Activated T-helper 2 cell treated with anti-CD3 and anti-CD28 coated beads, Interferon-gamma antibody, Interleukin-2, Interleukin-4, amounts not matched to agents 10 μg/mL and 5 μg/mL and 100 μg/mL, durations not matched to agents 14 hours and 24 hours and 36 hours (primary cell): ENCODE measurements around the gene SHISAL1. TPM values are rescaled to one million over a fixed set of nuclear protein-coding genes. Genes with fewer than 3 reads are reported as not detected.

Source experiments
- DNase-seq: peaks from one replicate; pipeline ENCODE4 v3.0.0; 2021; ENCODE audit warnings: low spot score
- H3K27ac Mint-ChIP-seq: one replicate; pipeline ENCODE4 v1.8.0; 2021; ENCODE audit warnings: mixed read lengths
- H3K27me3 Mint-ChIP-seq: one replicate; pipeline ENCODE4 v1.8.0; 2021; ENCODE audit warnings: low read depth, mixed read lengths
- H3K36me3 Mint-ChIP-seq: one replicate; pipeline ENCODE4 v1.8.0; 2021; ENCODE audit warnings: low read depth, mixed read lengths
- H3K4me1 Mint-ChIP-seq: one replicate; pipeline ENCODE4 v1.8.0; 2021; ENCODE audit warnings: low read depth, mixed read lengths
- H3K4me3 Mint-ChIP-seq: one replicate; pipeline ENCODE4 v1.8.0; 2021; ENCODE audit warnings: low read depth, mild to moderate bottlenecking, moderate library complexity, mixed read lengths
- H3K9me3 Mint-ChIP-seq: one replicate; pipeline ENCODE4 v1.8.0; 2021; ENCODE audit warnings: mixed read lengths
- intact Hi-C: fragments of 100-400 bp; cut with micrococcal nuclease; formaldehyde crosslinking; loops from one replicate; pipeline ENCODE4 v1.15.1; 2023
- total RNA-seq: library from RNA; stranded (reverse); gene quantifications from 2 replicates; pipeline ENCODE4 v1.2.3, GENCODE V29; 2022

Gene SHISAL1
- total RNA-seq, 1 donor from 2014 or later, result not detected

- Mint-ChIP-seq H3K27ac (no peak overlapping the region), H3K9me3 (no peaks in the 10 kb centered on the region), H3K27me3 (no peaks in the 10 kb centered on the region), H3K4me1 (no peaks in the 10 kb centered on the region), H3K36me3 (no peaks in the 10 kb centered on the region), H3K4me3 (no peak overlapping the region)
- DNase-seq, result no peak
- intact Hi-C loops, result no loop called here
Measured at GRCh38 chr22:44298406-44299091, 14.2 kb downstream of the SHISAL1 start.

GRCh38 chr22:44297470-44298061, 15.2 kb downstream of the SHISAL1 start:
- H3K4me3 Mint-ChIP-seq, result no peak overlapping the region
- no peaks in the 10 kb centered on the region for H3K9me3 Mint-ChIP-seq
- no peaks in the 10 kb centered on the region for H3K36me3 Mint-ChIP-seq
- no peak overlapping the region for H3K27ac Mint-ChIP-seq
- no peaks in the 10 kb centered on the region for H3K4me1 Mint-ChIP-seq
- DNase-seq, result no peak
- intact Hi-C loops, result no loop called here
- no peaks in the 10 kb centered on the region for H3K27me3 Mint-ChIP-seq

DNA sequence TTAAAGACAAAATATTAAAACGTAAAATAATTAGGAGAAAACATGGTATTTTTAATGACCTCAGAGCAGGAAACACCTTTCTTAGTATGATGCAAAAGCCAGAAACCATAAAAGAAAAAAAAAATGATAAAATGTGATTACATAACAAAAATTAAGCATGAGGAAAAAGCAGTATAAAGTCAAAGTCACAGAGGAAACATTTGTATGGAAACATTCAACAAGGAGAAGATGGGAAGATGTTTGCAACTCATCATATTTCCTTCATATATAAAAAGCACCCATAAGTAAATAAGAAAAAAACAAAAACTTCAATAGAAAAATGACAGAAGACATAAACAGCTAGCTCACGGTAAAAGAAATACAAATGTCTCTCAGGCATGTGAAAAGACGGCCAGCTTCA, 17.3 kb downstream of the SHISAL1 start:
- intact Hi-C loops, result no loop called here

GRCh38 chr22:44293876-44294275, 18.9 kb downstream of the SHISAL1 start:
- Mint-ChIP-seq H3K9me3 (no peaks in the 10 kb centered on the region), H3K27me3 (no peaks in the 10 kb centered on the region), H3K4me1 (no peaks in the 10 kb centered on the region), H3K27ac (no peak overlapping the region), H3K4me3 (no peak overlapping the region), H3K36me3 (no peaks in the 10 kb centered on the region)
- intact Hi-C loops, result no loop called here
- DNase-seq, result no peak

More for the DNA sequence above, 17.3 kb downstream of the SHISAL1 start:
- no peak for DNase-seq
- Mint-ChIP-seq H3K4me3 (no peak overlapping the region), H3K9me3 (no peaks in the 10 kb centered on the region), H3K27ac (no peak overlapping the region), H3K27me3 (no peaks in the 10 kb centered on the region), H3K36me3 (no peaks in the 10 kb centered on the region), H3K4me1 (no peaks in the 10 kb centered on the region)

DNA sequence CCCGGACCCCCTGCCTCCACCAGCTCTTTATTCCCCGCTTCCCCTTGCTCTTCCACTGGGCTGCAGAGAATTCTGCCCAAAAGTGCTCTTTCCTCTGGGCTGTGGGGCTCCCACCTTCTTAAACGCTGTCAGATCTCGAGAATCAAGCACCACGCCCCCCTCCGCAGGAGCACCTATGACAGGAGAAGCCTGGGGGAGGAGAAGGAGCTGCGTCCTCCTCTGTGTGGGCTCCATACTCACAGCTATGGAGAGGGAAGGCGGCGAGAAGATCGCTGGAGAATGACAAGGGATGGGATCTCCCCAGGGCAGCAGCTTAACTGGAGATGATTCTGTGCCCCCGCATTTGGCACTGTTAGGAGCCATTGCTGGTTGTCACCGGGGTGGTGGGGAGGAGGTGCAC, 19.7 kb downstream of the SHISAL1 start:
- H3K9me3 Mint-ChIP-seq, result no peaks in the 10 kb centered on the region
- intact Hi-C loops, result no loop called here
- no peak overlapping the region for H3K27ac Mint-ChIP-seq
- H3K4me3 Mint-ChIP-seq, result no peak overlapping the region
- H3K27me3 Mint-ChIP-seq, result no peaks in the 10 kb centered on the region
- no peaks in the 10 kb centered on the region for H3K4me1 Mint-ChIP-seq
- no peaks in the 10 kb centered on the region for H3K36me3 Mint-ChIP-seq
- DNase-seq, result no peak

DNA sequence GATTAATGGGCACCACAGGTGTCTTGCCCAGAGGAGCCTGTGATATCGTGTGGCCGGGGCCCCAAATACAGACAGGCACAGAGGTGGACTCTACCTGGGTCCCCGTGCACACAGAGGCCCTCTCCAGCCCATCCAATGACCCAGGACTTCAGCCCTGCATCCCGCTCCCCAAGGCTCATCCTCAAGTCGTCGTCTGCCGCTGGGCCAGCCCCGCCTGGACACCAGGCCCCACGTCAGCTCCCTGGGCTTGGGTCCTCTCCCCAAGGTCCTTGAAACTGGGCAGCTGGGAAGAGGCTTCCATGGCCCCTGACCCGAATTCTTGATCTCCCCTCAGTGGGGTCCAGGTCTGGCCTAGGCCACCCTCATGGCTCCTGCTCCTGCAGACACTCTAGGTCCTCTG, 20.2 kb downstream of the SHISAL1 start:
- DNase-seq, result no peak
- Mint-ChIP-seq H3K4me1 (no peaks in the 10 kb centered on the region), H3K36me3 (no peaks in the 10 kb centered on the region), H3K27ac (no peak overlapping the region), H3K4me3 (no peak overlapping the region), H3K27me3 (no peaks in the 10 kb centered on the region), H3K9me3 (no peaks in the 10 kb centered on the region)
- intact Hi-C loops, result no loop called here

- intact Hi-C loops, result no loop called here
- Mint-ChIP-seq H3K36me3 (no peaks in the 10 kb centered on the region), H3K4me1 (no peaks in the 10 kb centered on the region), H3K27ac (no peak overlapping the region), H3K9me3 (no peaks in the 10 kb centered on the region), H3K27me3 (no peaks in the 10 kb centered on the region), H3K4me3 (no peak overlapping the region)
- DNase-seq, result no peak
Measured at GRCh38 chr22:44291674-44292360, 20.9 kb downstream of the SHISAL1 start.

DNA sequence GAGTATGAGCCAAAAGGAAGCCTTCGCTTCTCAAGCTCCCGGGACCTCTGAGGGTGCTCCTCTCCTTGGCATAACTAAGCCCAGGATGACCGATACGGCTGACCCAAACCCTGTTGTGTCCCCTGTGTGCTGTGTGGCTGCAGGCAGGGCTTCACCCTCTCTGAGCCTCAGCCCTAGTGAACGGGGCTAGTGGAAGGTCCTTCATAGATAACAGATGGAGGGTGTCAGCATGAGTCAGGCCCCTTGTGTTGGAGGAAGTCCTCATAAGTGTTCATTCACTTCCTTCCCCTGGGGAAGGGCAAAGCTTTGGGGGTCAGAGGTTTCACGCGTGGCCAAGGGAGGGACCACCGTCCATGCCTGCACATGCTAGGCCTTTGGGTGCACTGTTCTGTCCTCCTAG, 21.5 kb downstream of the SHISAL1 start:
- H3K27ac Mint-ChIP-seq, result no peak overlapping the region
- no peaks in the 10 kb centered on the region for H3K36me3 Mint-ChIP-seq
- H3K27me3 Mint-ChIP-seq, result no peaks in the 10 kb centered on the region
- intact Hi-C loops, result no loop called here
- H3K4me3 Mint-ChIP-seq, result no peak overlapping the region
- DNase-seq, result no peak
- no peaks in the 10 kb centered on the region for H3K9me3 Mint-ChIP-seq
- H3K4me1 Mint-ChIP-seq, result no peaks in the 10 kb centered on the region

- Mint-ChIP-seq H3K4me3 (no peak overlapping the region), H3K27ac (no peak overlapping the region)
Measured at GRCh38 chr22:44289414-44290171, 23.2 kb downstream of the SHISAL1 start.

GRCh38 chr22:44288913-44289312, 23.8 kb downstream of the SHISAL1 start:
- H3K36me3 Mint-ChIP-seq, result no peaks in the 10 kb centered on the region
- no peak overlapping the region for H3K27ac Mint-ChIP-seq
- H3K27me3 Mint-ChIP-seq, result peaks cover 4% of the 10 kb centered on the region
- H3K9me3 Mint-ChIP-seq, result no peaks in the 10 kb centered on the region
- DNase-seq, result no peak
- no peak overlapping the region for H3K4me3 Mint-ChIP-seq
- intact Hi-C loops, result no loop called here
- H3K4me1 Mint-ChIP-seq, result no peaks in the 10 kb centered on the region

More at GRCh38 chr22:44289414-44290171, 23.2 kb downstream of the SHISAL1 start:
- H3K27me3 Mint-ChIP-seq, result peaks cover 4% of the 10 kb centered on the region
- no peak for DNase-seq
- intact Hi-C loops, result no loop called here
- H3K9me3 Mint-ChIP-seq, result no peaks in the 10 kb centered on the region
- H3K4me1 Mint-ChIP-seq, result no peaks in the 10 kb centered on the region
- no peaks in the 10 kb centered on the region for H3K36me3 Mint-ChIP-seq

- no peaks in the 10 kb centered on the region for H3K4me1 Mint-ChIP-seq
- no peak overlapping the region for H3K4me3 Mint-ChIP-seq
- H3K27me3 Mint-ChIP-seq, result peaks cover 4% of the 10 kb centered on the region
- H3K36me3 Mint-ChIP-seq, result no peaks in the 10 kb centered on the region
- no peak overlapping the region for H3K27ac Mint-ChIP-seq
- intact Hi-C loops, result no loop called here
- H3K9me3 Mint-ChIP-seq, result no peaks in the 10 kb centered on the region
- DNase-seq, result no peak
Measured at GRCh38 chr22:44287741-44288140, 25.0 kb downstream of the SHISAL1 start.

DNA sequence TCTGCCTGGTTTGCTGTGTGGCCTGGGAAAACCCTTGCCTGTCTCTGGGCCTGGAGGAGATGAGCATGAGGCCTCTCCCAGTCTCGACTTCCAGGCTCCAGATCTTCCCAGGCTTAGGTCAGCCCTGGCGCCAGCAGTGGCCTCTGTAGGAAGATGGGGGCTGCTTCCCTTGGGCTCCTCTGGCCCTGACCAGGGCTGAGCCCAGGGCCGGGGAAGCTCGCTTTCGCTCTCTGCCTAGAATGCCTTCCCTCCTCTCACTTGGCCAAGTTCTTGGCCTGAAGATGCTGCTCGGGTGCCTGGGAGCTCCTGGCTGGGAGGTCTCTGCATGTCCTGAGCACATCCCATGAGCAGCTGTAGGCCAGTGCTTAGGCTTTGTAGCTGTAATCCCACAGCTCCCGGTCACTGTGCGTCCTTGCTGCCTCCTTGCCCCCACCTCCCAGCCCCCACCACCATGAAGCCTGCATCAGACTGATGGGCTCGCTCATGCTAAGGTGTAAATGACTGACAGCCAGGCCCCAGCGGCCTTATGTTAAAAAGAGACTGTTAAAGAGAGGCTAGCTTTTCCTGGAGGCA, 25.5 kb downstream of the SHISAL1 start:
- no peak for DNase-seq

More for the DNA sequence above, 25.5 kb downstream of the SHISAL1 start:
- H3K4me1 Mint-ChIP-seq, result no peaks in the 10 kb centered on the region
- H3K4me3 Mint-ChIP-seq, result no peak overlapping the region
- no peaks in the 10 kb centered on the region for H3K36me3 Mint-ChIP-seq
- peaks cover 4% of the 10 kb centered on the region for H3K27me3 Mint-ChIP-seq
- H3K9me3 Mint-ChIP-seq, result no peaks in the 10 kb centered on the region
- intact Hi-C loops, result no loop called here
- no peak overlapping the region for H3K27ac Mint-ChIP-seq
